IMR-90 (cell line): ENCODE data around the gene ASB11. TPM values are rescaled to one million over a fixed set of nuclear protein-coding genes. Genes with fewer than 3 reads are reported as not detected.

Source experiments
- ATAC-seq: fragments of 200-7000 bp; cut with Tn5 transposase; 2 replicates; pipeline ENCODE4 v1.9.1; 2020; ENCODE audit warnings: low read depth, mild to moderate bottlenecking, moderate library complexity
- BruUV-seq: library from RNA; stranded (reverse); fragments of 400-500 nt; replicated peaks from 2 replicates; lab custom pipeline; 2021; lab: Mats Ljungman, UMichigan
- CTCF ChIA-PET: fragments of 300-600 bp; formaldehyde crosslinking; extraction: SDS; loops from one replicate; lab custom pipeline; 2021; ENCODE audit warnings: antibody characterized with exemption; lab: Yijun Ruan, JAX
- POLR2A ChIA-PET: fragments of 300-600 bp; sonication (Branson Sonifier 250); formaldehyde crosslinking; loops from one replicate; lab custom pipeline; 2022; ENCODE audit warnings: antibody characterized with exemption; ENCODE audit not compliant: unreplicated experiment; lab: Charles Lee
- DNase-seq: peaks from one replicate; pipeline ENCODE4 v3.0.0; 2013
- H2AFZ ChIP-seq: replicated peaks from 2 replicates; pipeline ENCODE3; 2013; ENCODE audit warnings: low read length, mild to moderate bottlenecking; ENCODE audit not compliant: poor library complexity
- H2AK5ac ChIP-seq: 2 replicates; pipeline ENCODE4 v1.6.1; 2013; ENCODE audit warnings: low read depth, low read length, inconsistent platforms
- H2AK9ac ChIP-seq: replicated peaks from 2 replicates; pipeline ENCODE3; 2013; ENCODE audit warnings: mild to moderate bottlenecking, low read depth, low read length, moderate library complexity; ENCODE audit not compliant: poor library complexity
- H2BK120ac ChIP-seq: 2 replicates; pipeline ENCODE4 v1.6.1; 2013; ENCODE audit warnings: low read depth, low read length, inconsistent platforms
- H2BK15ac ChIP-seq: 3 replicates; pipeline ENCODE4 v1.6.1; 2013; ENCODE audit warnings: low read depth, low read length, inconsistent platforms
- H2BK20ac ChIP-seq: 2 replicates; pipeline ENCODE4 v1.6.1; 2013; ENCODE audit warnings: low read depth, mild to moderate bottlenecking, inconsistent platforms, low read length, moderate library complexity
- H2BK5ac ChIP-seq: 2 replicates; pipeline ENCODE4 v1.6.1; 2013; ENCODE audit warnings: mild to moderate bottlenecking, low read depth, low read length, inconsistent platforms; ENCODE audit not compliant: poor library complexity, severe bottlenecking
- H3K14ac ChIP-seq: replicated peaks from 2 replicates; pipeline ENCODE4 v1.6.1; 2013; ENCODE audit warnings: low read depth, low read length, inconsistent platforms
- H3K18ac ChIP-seq: 2 replicates; pipeline ENCODE4 v1.6.1; 2013; ENCODE audit warnings: low read depth, low read length, control low read depth
- H3K23ac ChIP-seq: 2 replicates; pipeline ENCODE4 v1.6.1; 2013; ENCODE audit warnings: low read depth, low read length, inconsistent platforms
- H3K27ac ChIP-seq: 2 replicates; pipeline ENCODE4 v1.5.1; 2013; ENCODE audit warnings: mild to moderate bottlenecking, control low read depth, low read length; ENCODE audit not compliant: insufficient read depth
- H3K27me3 ChIP-seq: 2 replicates; pipeline ENCODE4 v1.6.1; 2013; ENCODE audit warnings: low read length; ENCODE audit not compliant: control insufficient read depth, insufficient read depth
- H3K36me3 ChIP-seq: 2 replicates; pipeline ENCODE4 v1.6.1; 2013; ENCODE audit warnings: low read length, mixed read lengths; ENCODE audit not compliant: control insufficient read depth, insufficient read depth
- H3K4ac ChIP-seq: 2 replicates; pipeline ENCODE4 v1.6.1; 2013; ENCODE audit warnings: low read depth, low read length, inconsistent platforms
- H3K4me1 ChIP-seq: 2 replicates; pipeline ENCODE4 v1.6.1; 2013; ENCODE audit warnings: low read length, mixed read lengths; ENCODE audit not compliant: control insufficient read depth, insufficient read depth
- H3K4me2 ChIP-seq: 2 replicates; pipeline ENCODE4 v1.6.1; 2013; ENCODE audit warnings: low read depth, mild to moderate bottlenecking, control low read depth, low read length, moderate library complexity
- H3K4me3 ChIP-seq: 2 replicates; pipeline ENCODE4 v1.5.1; 2013; ENCODE audit warnings: low read depth, mild to moderate bottlenecking, control low read depth, low read length, moderate library complexity; ENCODE audit not compliant: insufficient read depth
- H3K56ac ChIP-seq: 2 replicates; pipeline ENCODE4 v1.6.1; 2013; ENCODE audit warnings: low read length, inconsistent platforms; ENCODE audit not compliant: insufficient read depth; ENCODE audit errors: extremely low read depth
- H3K79me1 ChIP-seq, 2 experiments: 2 replicates each; pipeline ENCODE4 v1.6.1; 2013; ENCODE audit warnings: low read length in 2 of 2, inconsistent platforms in 1 of 2, low read depth in 1 of 2
- H3K9ac ChIP-seq: 2 replicates; pipeline ENCODE4 v1.6.1; 2013; ENCODE audit warnings: low read depth, low read length, control low read depth
- H3K9me1 ChIP-seq: 2 replicates; pipeline ENCODE4 v1.6.1; 2013; ENCODE audit warnings: low read length, inconsistent platforms; ENCODE audit not compliant: insufficient read depth
- H3K9me3 ChIP-seq: 2 replicates; pipeline ENCODE4 v1.6.1; 2013; ENCODE audit warnings: low read length; ENCODE audit not compliant: control insufficient read depth, insufficient read depth
- H4K20me1 ChIP-seq: 2 replicates; pipeline ENCODE4 v1.6.1; 2013; ENCODE audit warnings: low read length, inconsistent platforms; ENCODE audit not compliant: insufficient read depth
- H4K5ac ChIP-seq: 2 replicates; pipeline ENCODE4 v1.6.1; 2013; ENCODE audit warnings: mild to moderate bottlenecking, low read depth, low read length, control low read depth
- H4K8ac ChIP-seq, 2 experiments: 2 replicates each; pipeline ENCODE4 v1.6.1; 2013; ENCODE audit warnings: low read depth in 2 of 2, low read length in 2 of 2, control low read depth in 1 of 2, inconsistent platforms in 1 of 2
- H4K91ac ChIP-seq: 2 replicates; pipeline ENCODE4 v1.6.1; 2013; ENCODE audit warnings: low read depth, low read length, inconsistent platforms; ENCODE audit not compliant: insufficient read depth
- BHLHE40 ChIP-seq: fragments of 150-350 bp; IDR thresholded peaks from 2 replicates; pipeline ENCODE4 v1.6.1; 2016; ENCODE audit warnings: mild to moderate bottlenecking, low read depth, low read length
- CEBPB ChIP-seq: IDR thresholded peaks from 2 replicates; pipeline ENCODE4 v1.6.1; 2012; ENCODE audit warnings: low read depth, low read length, improper control_type of control experiment
- CHD1 ChIP-seq: IDR thresholded peaks from 2 replicates; pipeline ENCODE4 v1.6.1; 2012; ENCODE audit warnings: low read depth, low read length, improper control_type of control experiment
- CTCF ChIP-seq: conservative IDR thresholded peaks from 2 replicates; pipeline ENCODE4 v1.5.1; 2012; ENCODE audit warnings: mild to moderate bottlenecking, low read depth, low read length, improper control_type of control experiment
- ELK1 ChIP-seq: fragments of 150-350 bp; IDR thresholded peaks from 2 replicates; pipeline ENCODE4 v1.6.1; 2016; ENCODE audit warnings: low read depth, mild to moderate bottlenecking, low read length, moderate library complexity, borderline replicate concordance
- FOS ChIP-seq: fragments of 150-350 bp; IDR thresholded peaks from 2 replicates; pipeline ENCODE4 v1.6.1; 2016; ENCODE audit warnings: low read depth, low read length
- MAFK ChIP-seq: IDR thresholded peaks from 2 replicates; pipeline ENCODE4 v1.6.1; 2012; ENCODE audit warnings: low read depth, low read length, improper control_type of control experiment
- MAZ ChIP-seq: IDR thresholded peaks from 2 replicates; pipeline ENCODE4 v1.6.1; 2012; ENCODE audit warnings: low read depth, mild to moderate bottlenecking, low read length, improper control_type of control experiment, moderate library complexity, borderline replicate concordance
- MXI1 ChIP-seq: IDR thresholded peaks from 2 replicates; pipeline ENCODE4 v1.6.1; 2012; ENCODE audit warnings: low read depth, mild to moderate bottlenecking, low read length, moderate library complexity, borderline replicate concordance
- NFE2L2 ChIP-seq: fragments of 150-350 bp; IDR thresholded peaks from 2 replicates; pipeline ENCODE4 v1.6.1; 2016; ENCODE audit warnings: low read depth, mild to moderate bottlenecking, low read length
- POLR2A ChIP-seq: IDR thresholded peaks from 2 replicates; pipeline ENCODE4 v1.6.1; 2012; ENCODE audit warnings: mild to moderate bottlenecking, low read depth, low read length
- RAD21 ChIP-seq: IDR thresholded peaks from 2 replicates; pipeline ENCODE4 v1.6.1; 2012; ENCODE audit warnings: low read length, improper control_type of control experiment
- RCOR1 ChIP-seq: IDR thresholded peaks from 2 replicates; pipeline ENCODE4 v1.6.1; 2012; ENCODE audit warnings: mild to moderate bottlenecking, low read length, improper control_type of control experiment; ENCODE audit not compliant: insufficient replicate concordance
- RFX5 ChIP-seq: IDR thresholded peaks from 2 replicates; pipeline ENCODE4 v1.8.0; 2012; ENCODE audit warnings: low read depth, mild to moderate bottlenecking, low read length, moderate library complexity
- SMC3 ChIP-seq: fragments of 150-350 bp; IDR thresholded peaks from 2 replicates; pipeline ENCODE4 v1.6.1; 2016; ENCODE audit warnings: low read depth, mild to moderate bottlenecking, antibody characterized with exemption, low read length, moderate library complexity
- USF2 ChIP-seq: fragments of 150-350 bp; IDR thresholded peaks from 2 replicates; pipeline ENCODE4 v1.6.1; 2017; ENCODE audit warnings: mild to moderate bottlenecking, antibody characterized with exemption, low read length, low read depth
- WGBS, 2 experiments: methylation state at CpG; one replicate each; pipeline versions ENCODE4 v1.1.5 to v1.1.7; 2013; ENCODE audit warnings: missing lambda C conversion rate in 2 of 2; ENCODE audit not compliant: insufficient read length in 1 of 2; ENCODE audit errors: extremely low coverage in 2 of 2; 5-methylcytosine and 5-hydroxymethylcytosine counted together
- dilution Hi-C: fragments of 300-500 bp; cut with HindIII; formaldehyde crosslinking; loops from one replicate; pipeline ENCODE4 v1.14.3; 2018; ENCODE audit warnings: low sequenced_read_pairs; ENCODE audit not compliant: unreplicated experiment
- in situ Hi-C: fragments of 300-500 bp; cut with MboI; formaldehyde crosslinking; loops from 3 replicates; pipeline ENCODE4 v1.14.3; 2019; ENCODE audit warnings: low sequenced_read_pairs, inconsistent platforms, mixed read lengths
- intact Hi-C: fragments of 100-400 bp; cut with micrococcal nuclease; formaldehyde crosslinking; loops from 2 replicates; pipeline ENCODE4 v1.10.0; 2022
- polyA plus RNA-seq, 3 experiments: library from polyadenylated mRNA; depleted of rRNA; stranded (reverse); fragments of >200 nt; gene quantifications; 2 replicates each; pipeline ENCODE4 v1.2.3, GENCODE V29; 2012; ENCODE audit warnings: low replicate concordance in 1 of 3
- total RNA-seq: library from RNA; depleted of rRNA; stranded (reverse); fragments of >200 nt; gene quantifications from 2 replicates; pipeline ENCODE4 v1.2.3, GENCODE V29; 2012

Gene ASB11
- total and polyA plus RNA-seq, 2 of the 4 experiments (the other 2 are of a cell fraction), result not detected

GRCh38 chrX:15271757-15272156 is 43.7 kb downstream of the ASB11 start:
- no peak overlapping the region for H2AFZ ChIP-seq
- no peaks in the 10 kb centered on the region; the same call in 1 of the 2 replicates for H3K4me1 ChIP-seq
- no peak overlapping the region for H3K18ac ChIP-seq
- H4K91ac ChIP-seq, result no peak overlapping the region
- H3K27ac ChIP-seq, result no peak overlapping the region
- intact Hi-C loops (no loop called here), dilution Hi-C loops (no loop called here), in situ Hi-C loops (no loop called here)
- no peak overlapping the region for H2BK15ac ChIP-seq
- TF ChIP-seq RFX5 (no peak), RCOR1 (no peak), POLR2A (no peak), MXI1 (no peak), NFE2L2 (no peak), RAD21 (no peak), MAZ (no peak), BHLHE40 (no peak), ELK1 (no peak), SMC3 (no peak), FOS (no peak), MAFK (no peak), CTCF (no peak), CHD1 (no peak), USF2 (no peak), CEBPB (no peak)
- H2BK5ac ChIP-seq, result no peak overlapping the region
- no peak overlapping the region for H3K56ac ChIP-seq
- ChIA-PET CTCF (no interaction called here), POLR2A (no interaction called here)
- H3K4ac ChIP-seq, result no peak overlapping the region
- no peak overlapping the region for H2BK120ac ChIP-seq
- BruUV-seq, result no TSS peak
- no peaks in the 10 kb centered on the region for H3K36me3 ChIP-seq
- H3K4me2 ChIP-seq, result no peak overlapping the region
- no peak overlapping the region for H4K8ac ChIP-seq
- no peaks in the 10 kb centered on the region for H4K20me1 ChIP-seq
- H3K9me3 ChIP-seq, result no peaks in the 10 kb centered on the region
- H3K79me1 ChIP-seq, result no peaks in the 10 kb centered on the region
- no peaks in the 10 kb centered on the region for H3K9me1 ChIP-seq
- ATAC-seq (no peak), DNase-seq (no peak)
- H3K4me3 ChIP-seq, result no peak overlapping the region
- H3K9ac ChIP-seq, result no peak overlapping the region
- no peak overlapping the region for H4K5ac ChIP-seq
- no peak overlapping the region for H2AK5ac ChIP-seq
- no peak overlapping the region for H2BK20ac ChIP-seq
- no peak overlapping the region for H3K23ac ChIP-seq
- no peaks in the 10 kb centered on the region for H3K27me3 ChIP-seq
- no CpG with 5 or more reads among the region's 1 CpG for WGBS, 2 experiments
- H3K14ac ChIP-seq, result no peak overlapping the region
- no peak overlapping the region for H2AK9ac ChIP-seq
